K562 (cell line): ENCODE measurements around the gene NDST1. TPM values are rescaled to one million over a fixed set of nuclear protein-coding genes. Genes with fewer than 3 reads are reported as not detected.

Source experiments
- GATAD2B ChIP-seq: fragments of 450-650 bp; IDR thresholded peaks from 2 replicates; pipeline ENCODE4 v1.6.1; 2017; ENCODE audit warnings: mild to moderate bottlenecking, borderline replicate concordance
- PML ChIP-seq: IDR thresholded peaks from 2 replicates; pipeline ENCODE4 v1.6.1; 2012; ENCODE audit warnings: low read length, inconsistent platforms
- RCOR1 ChIP-seq, 2 experiments: IDR thresholded peaks; 2 replicates each; pipeline ENCODE4 v1.6.1; 2012; ENCODE audit warnings: low read depth in 2 of 2, low read length in 2 of 2, borderline replicate concordance in 1 of 2, improper control_type of control experiment in 1 of 2
- TARDBP ChIP-seq: fragments of 450-650 bp; IDR thresholded peaks from 2 replicates; pipeline ENCODE4 v1.6.1; 2016
- polyA plus RNA-seq, 8 experiments: library from polyadenylated mRNA; depleted of rRNA in 4 of 8; stranded (reverse) in 5 of 8; unstranded in 3 of 8; fragments of >200 nt; fragmentation: Nextera tagmentation in 2 of 8; fragmentation: Illumina TruSeq in 1 of 8; extraction: Ambion mirVana in 2 of 8; extraction: Trizol in 1 of 8; gene quantifications; 2 replicates each; pipeline versions ENCODE4 v1.2.1 to v1.2.3, GENCODE V29; 2011 to 2014; ENCODE audit warnings: inconsistent platforms in 1 of 8, missing spikeins in 1 of 8
- total RNA-seq, 7 experiments: library from RNA; depleted of rRNA in 6 of 7; stranded (reverse); fragments of >200 nt in 6 of 7; fragmentation: Illumina TruSeq in 2 of 7; extraction: Trizol in 2 of 7; gene quantifications; 2 replicates each; pipeline versions ENCODE4 v1.2.1 to v1.2.3, GENCODE V29; 2011 to 2021; ENCODE audit warnings: low replicate concordance in 1 of 7
- TF ChIP-seq, protein P1 (sequence below): fragments of 450-650 bp; IDR thresholded peaks from 2 replicates; pipeline ENCODE4 v1.7.1; 2018; ENCODE audit warnings: mild to moderate bottlenecking, low read depth; ENCODE audit not compliant: partially characterized antibody
- TF ChIP-seq, protein P2 (sequence below): sonication (generic); formaldehyde crosslinking; IDR thresholded peaks from 2 replicates; pipeline ENCODE4 v1.9.0; 2022; ENCODE audit warnings: mild to moderate bottlenecking, missing genetic modification reagents
- TF ChIP-seq, protein P3 (sequence below): sonication (generic); formaldehyde crosslinking; IDR thresholded peaks from 2 replicates; pipeline ENCODE4 v1.8.0; 2022; ENCODE audit warnings: missing genetic modification reagents, mild to moderate bottlenecking, moderate library complexity, borderline replicate concordance

Gene NDST1
- total and polyA plus RNA-seq, 9 of the 15 experiments (the other 6 are each of a cell fraction or from before 2014, with no cell fraction given), result 0.38 to 47.9 (median 9.9) TPM

DNA sequence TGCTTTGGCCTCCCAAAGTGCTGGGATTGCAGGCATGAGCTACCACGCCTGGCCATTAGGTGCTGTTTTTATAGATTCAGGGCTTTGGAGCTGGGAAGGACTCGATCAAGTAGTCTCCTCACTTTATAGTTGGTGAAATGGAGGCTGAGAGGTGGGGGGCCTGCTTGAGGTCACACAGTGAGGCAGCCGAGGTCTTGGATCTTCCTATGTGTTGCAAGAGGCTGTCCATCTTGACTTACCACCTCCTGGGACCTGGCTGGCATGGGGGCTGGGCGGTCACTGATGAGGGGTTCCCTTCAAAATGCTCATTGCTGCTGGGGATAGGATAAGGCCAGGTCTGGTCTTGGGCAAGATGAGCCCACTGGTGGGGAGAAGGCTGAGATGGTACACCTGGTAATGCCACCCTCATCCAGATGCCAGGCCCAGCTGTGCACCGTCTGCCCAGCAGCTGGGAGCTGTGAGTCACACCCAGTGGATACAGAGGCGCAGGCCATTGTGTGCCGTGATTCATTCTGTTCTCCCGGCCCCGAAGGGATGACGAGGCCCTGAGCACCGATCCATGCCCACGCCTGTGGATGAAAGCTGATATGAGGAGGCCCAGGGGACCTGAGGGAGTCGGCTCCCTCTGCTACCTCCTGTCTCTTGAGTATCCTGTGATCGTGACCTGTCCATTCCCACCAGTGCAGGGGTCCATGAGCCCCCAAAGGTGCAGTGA lies 10.5 kb upstream of the NDST1 start (continued):
- TF ChIP-seq, protein P1, sequence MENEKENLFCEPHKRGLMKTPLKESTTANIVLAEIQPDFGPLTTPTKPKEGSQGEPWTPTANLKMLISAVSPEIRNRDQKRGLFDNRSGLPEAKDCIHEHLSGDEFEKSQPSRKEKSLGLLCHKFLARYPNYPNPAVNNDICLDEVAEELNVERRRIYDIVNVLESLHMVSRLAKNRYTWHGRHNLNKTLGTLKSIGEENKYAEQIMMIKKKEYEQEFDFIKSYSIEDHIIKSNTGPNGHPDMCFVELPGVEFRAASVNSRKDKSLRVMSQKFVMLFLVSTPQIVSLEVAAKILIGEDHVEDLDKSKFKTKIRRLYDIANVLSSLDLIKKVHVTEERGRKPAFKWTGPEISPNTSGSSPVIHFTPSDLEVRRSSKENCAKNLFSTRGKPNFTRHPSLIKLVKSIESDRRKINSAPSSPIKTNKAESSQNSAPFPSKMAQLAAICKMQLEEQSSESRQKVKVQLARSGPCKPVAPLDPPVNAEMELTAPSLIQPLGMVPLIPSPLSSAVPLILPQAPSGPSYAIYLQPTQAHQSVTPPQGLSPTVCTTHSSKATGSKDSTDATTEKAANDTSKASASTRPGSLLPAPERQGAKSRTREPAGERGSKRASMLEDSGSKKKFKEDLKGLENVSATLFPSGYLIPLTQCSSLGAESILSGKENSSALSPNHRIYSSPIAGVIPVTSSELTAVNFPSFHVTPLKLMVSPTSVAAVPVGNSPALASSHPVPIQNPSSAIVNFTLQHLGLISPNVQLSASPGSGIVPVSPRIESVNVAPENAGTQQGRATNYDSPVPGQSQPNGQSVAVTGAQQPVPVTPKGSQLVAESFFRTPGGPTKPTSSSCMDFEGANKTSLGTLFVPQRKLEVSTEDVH, result no peak
- TF ChIP-seq PML, result no peak
- 0 out of 4 replicates have a peak, but pooled peaks of 1 of the 2 experiments have one; percentile 28 for TF ChIP-seq RCOR1 (IDR thresholded peaks at IDR 0.05; ENCODE audit: borderline replicate concordance in 1 of 2, low read depth in 2 of 2, low read length in 2 of 2)
- no peak for TF ChIP-seq GATAD2B
- TF ChIP-seq, protein P2, sequence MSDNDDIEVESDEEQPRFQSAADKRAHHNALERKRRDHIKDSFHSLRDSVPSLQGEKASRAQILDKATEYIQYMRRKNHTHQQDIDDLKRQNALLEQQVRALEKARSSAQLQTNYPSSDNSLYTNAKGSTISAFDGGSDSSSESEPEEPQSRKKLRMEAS (CRISPR knock-in tag), result peak; percentile 18; the same call in 1 of the 2 replicates
- no peak for TF ChIP-seq TARDBP
- TF ChIP-seq, protein P3, sequence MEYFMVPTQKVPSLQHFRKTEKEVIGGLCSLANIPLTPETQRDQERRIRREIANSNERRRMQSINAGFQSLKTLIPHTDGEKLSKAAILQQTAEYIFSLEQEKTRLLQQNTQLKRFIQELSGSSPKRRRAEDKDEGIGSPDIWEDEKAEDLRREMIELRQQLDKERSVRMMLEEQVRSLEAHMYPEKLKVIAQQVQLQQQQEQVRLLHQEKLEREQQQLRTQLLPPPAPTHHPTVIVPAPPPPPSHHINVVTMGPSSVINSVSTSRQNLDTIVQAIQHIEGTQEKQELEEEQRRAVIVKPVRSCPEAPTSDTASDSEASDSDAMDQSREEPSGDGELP, result peak; percentile 62; the same call in 1 of the 2 replicates
- TF ChIP-seq, all 486 proteins: peak for 10
